Loucy (cell line): Measurements from ENCODE around the gene KRTAP19-1.

ENCODE experiments used
- H2AFZ ChIP-seq: fragments of 200-600 bp; sonication (generic); 2 replicates; pipeline ENCODE4 v1.6.0; 2016; ENCODE audit warnings: antibody characterized with exemption, mild to moderate bottlenecking, low read length, moderate library complexity
- H3F3A ChIP-seq: fragments of 200-600 bp; 2 replicates; pipeline ENCODE4 v1.6.0; 2016; ENCODE audit warnings: antibody characterized with exemption, low read depth, mild to moderate bottlenecking
- H3K27me3 ChIP-seq: fragments of 200-600 bp; sonication (generic); 2 replicates; pipeline ENCODE4 v1.6.1; 2014; ENCODE audit warnings: low read length, mild to moderate bottlenecking; ENCODE audit not compliant: insufficient read depth, poor library complexity, severe bottlenecking
- H3K36me3 ChIP-seq: fragments of 200-600 bp; sonication (generic); 2 replicates; pipeline ENCODE4 v1.6.1; 2016; ENCODE audit warnings: low read length; ENCODE audit not compliant: insufficient read depth
- H3K4me1 ChIP-seq: fragments of 200-600 bp; sonication (generic); 2 replicates; pipeline ENCODE4 v1.5.1; 2014; ENCODE audit warnings: low read length, mild to moderate bottlenecking; ENCODE audit not compliant: insufficient read depth, poor library complexity, severe bottlenecking
- H3K4me2 ChIP-seq: fragments of 200-600 bp; sonication (generic); 2 replicates; pipeline ENCODE4 v1.6.0; 2014; ENCODE audit warnings: antibody characterized with exemption, low read length, low read depth, mild to moderate bottlenecking; ENCODE audit not compliant: poor library complexity, severe bottlenecking
- H3K4me3 ChIP-seq: fragments of 200-600 bp; sonication (generic); 2 replicates; pipeline ENCODE4 v1.5.1; 2014; ENCODE audit warnings: low read length, mild to moderate bottlenecking, mixed read lengths; ENCODE audit not compliant: poor library complexity, severe bottlenecking
- H3K79me2 ChIP-seq: fragments of 200-600 bp; sonication (generic); 2 replicates; pipeline ENCODE4 v1.6.1; 2014; ENCODE audit warnings: low read length; ENCODE audit not compliant: insufficient read depth
- H3K9ac ChIP-seq: fragments of 200-600 bp; sonication (generic); 2 replicates; pipeline ENCODE4 v1.6.0; 2014; ENCODE audit warnings: mild to moderate bottlenecking, low read depth, low read length, moderate library complexity; ENCODE audit not compliant: poor library complexity, severe bottlenecking
- H3K9me2 ChIP-seq: fragments of 200-600 bp; sonication (generic); replicated peaks from 2 replicates; pipeline ENCODE4 v1.6.1; 2016; ENCODE audit warnings: low read depth, low read length, mixed read lengths
- H3K9me3 ChIP-seq: fragments of 200-600 bp; sonication (generic); 2 replicates; pipeline ENCODE4 v1.6.1; 2014; ENCODE audit warnings: mild to moderate bottlenecking, antibody characterized with exemption, low read length, low read depth; ENCODE audit not compliant: insufficient read depth
- H4K20me1 ChIP-seq: fragments of 200-600 bp; sonication (generic); 2 replicates; pipeline ENCODE4 v1.6.0; 2014; ENCODE audit warnings: antibody characterized with exemption, low read length, mild to moderate bottlenecking; ENCODE audit not compliant: insufficient read depth, poor library complexity, severe bottlenecking
- CTCF ChIP-seq: fragments of 200-600 bp; sonication (generic); conservative IDR thresholded peaks from 2 replicates; pipeline ENCODE4 v1.5.1; 2014; ENCODE audit warnings: mild to moderate bottlenecking, antibody characterized with exemption, low read length
- EZH2phosphoT487 ChIP-seq: fragments of 200-600 bp; IDR thresholded peaks from 2 replicates; pipeline ENCODE4 v1.6.1; 2018; ENCODE audit warnings: antibody characterized with exemption, mild to moderate bottlenecking, moderate library complexity, borderline replicate concordance

KRTAP19-1 gene

GRCh38 chr21:30444204-30444603 is 36.0 kb downstream of the KRTAP19-1 start:
- Histone ChIP-seq H3K9me3 (no peaks in the 10 kb centered on the region), H4K20me1 (no peaks in the 10 kb centered on the region), H2AFZ (no peak overlapping the region), H3K36me3 (no peaks in the 10 kb centered on the region), H3K9me2 (no peaks in the 10 kb centered on the region), H3K4me1 (no peaks in the 10 kb centered on the region), H3F3A (no peaks in the 10 kb centered on the region), H3K27me3 (no peaks in the 10 kb centered on the region), H3K4me3 (no peak overlapping the region), H3K9ac (no peak overlapping the region), H3K4me2 (no peak overlapping the region), H3K79me2 (no peaks in the 10 kb centered on the region)
- TF ChIP-seq EZH2phosphoT487 (no peak), CTCF (no peak)

DNA sequence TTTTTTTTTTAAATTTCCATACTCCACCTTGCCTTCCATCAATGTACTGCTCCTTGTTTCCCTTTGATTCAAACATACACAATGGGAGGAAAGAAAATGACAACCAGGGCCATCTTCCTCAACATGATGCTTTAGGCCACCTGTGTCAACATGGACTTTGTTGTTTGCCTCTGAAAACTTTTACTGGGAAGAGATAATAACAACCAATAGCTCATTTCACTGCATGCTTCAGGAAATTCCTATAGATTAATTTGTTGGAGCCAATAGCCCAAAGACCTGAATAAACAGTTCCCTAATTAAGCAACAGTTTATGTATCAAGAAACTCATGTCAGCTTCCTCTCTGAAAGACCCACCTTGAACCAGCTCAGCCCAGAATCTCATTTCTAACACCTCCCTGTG is 36.9 kb downstream of the KRTAP19-1 start:
- Histone ChIP-seq H3K9me3 (no peaks in the 10 kb centered on the region), H4K20me1 (no peaks in the 10 kb centered on the region), H3K9ac (no peak overlapping the region), H2AFZ (no peak overlapping the region), H3K4me3 (no peak overlapping the region), H3K27me3 (no peaks in the 10 kb centered on the region), H3K4me2 (no peak overlapping the region), H3K4me1 (no peaks in the 10 kb centered on the region), H3K79me2 (no peaks in the 10 kb centered on the region), H3K36me3 (no peaks in the 10 kb centered on the region), H3F3A (no peaks in the 10 kb centered on the region), H3K9me2 (no peaks in the 10 kb centered on the region)
- TF ChIP-seq EZH2phosphoT487: no peak
- no peak for TF ChIP-seq CTCF

- Histone ChIP-seq H3K4me3 (no peak within 1 kb of the TSS), H3K9ac (no peak within 1 kb of the TSS), H3K4me1 (no peaks in the 10 kb centered on the region), H3F3A (no peaks in the 10 kb centered on the region), H2AFZ (no peak within 1 kb of the TSS), H3K36me3 (no peaks in the 10 kb centered on the region), H3K27me3 (no peaks in the 10 kb centered on the region), H3K9me2 (no peaks in the 10 kb centered on the region), H3K9me3 (no peaks in the 10 kb centered on the region), H3K4me2 (no peak within 1 kb of the TSS), H4K20me1 (no peaks in the 10 kb centered on the region), H3K79me2 (no peaks in the 10 kb centered on the region)
- TF ChIP-seq CTCF (no peak), EZH2phosphoT487 (no peak)
These were observed 40.2 kb downstream of the KRTAP19-1 start, which contains the start of gene KRTAP15-1 for GRCh38 chr21:30439975-30440374. Gene KRTAP15-1, plus strand, starts transcription at chr21:30440275. Its CDS starts 53 bp downstream, at chr21:30440328.
